HCT116 (cell line): ENCODE results near the gene PDSS2. TPM values are rescaled to one million over a fixed set of nuclear protein-coding genes. Genes with fewer than 3 reads are reported as not detected.

Source experiments
- ATAC-seq: fragments of 200-7000 bp; cut with Tn5 transposase; 2 replicates; pipeline ENCODE4 v1.9.1; 2020; ENCODE audit warnings: mild to moderate bottlenecking, moderate library complexity
- BruUV-seq: library from RNA; stranded (reverse); fragments of 400-500 nt; replicated peaks from 2 replicates; lab custom pipeline; 2021; lab: Mats Ljungman, UMichigan
- CTCF ChIA-PET: fragments of 300-600 bp; sonication (Branson Sonifier 250); formaldehyde crosslinking; loops from one replicate; lab custom pipeline; 2021; ENCODE audit warnings: antibody characterized with exemption; lab: Charles Lee
- POLR2A ChIA-PET: fragments of 300-600, 350-600 bp; sonication (Branson Sonifier 250); formaldehyde crosslinking; loops from one replicate; lab custom pipeline; 2021; ENCODE audit warnings: antibody characterized with exemption; lab: Charles Lee
- RAD21 ChIA-PET, 2 experiments: fragments of 300-600 bp; sonication (Branson Sonifier 250); formaldehyde crosslinking; loops; one replicate each; lab custom pipeline; 2023; ENCODE audit warnings: low total read pairs in 2 of 2; ENCODE audit not compliant: uncharacterized antibody in 2 of 2, unreplicated experiment in 2 of 2, low non-redundant PET in 1 of 2; lab: Charles Lee
- DNase-seq: peaks from one replicate; pipeline ENCODE4 v3.0.0-alpha.2; 2010; ENCODE audit warnings: low read depth, low spot score
- H2AFZ ChIP-seq: fragments of 200-600 bp; shearing (Covaris generic), sonication (generic); 2 replicates; pipeline ENCODE4 v1.6.1; 2017; ENCODE audit warnings: low read depth, mixed run types, mixed read lengths, antibody characterized with exemption, low read length; ENCODE audit not compliant: poor library complexity, severe bottlenecking
- H3K27ac ChIP-seq: 2 replicates; pipeline ENCODE4 v1.5.1; 2012; ENCODE audit warnings: low read depth, low read length
- H3K27me3 ChIP-seq: fragments of 200-600 bp; sonication (generic); 2 replicates; pipeline ENCODE4 v1.6.1; 2016; ENCODE audit warnings: mixed run types, low read length, mixed read lengths; ENCODE audit not compliant: insufficient read depth
- H3K36me3 ChIP-seq, 2 experiments: fragments of 200-500 bp in 1 of 2; fragments of 200-600 bp in 1 of 2; sonication (Bioruptor generic) in 1 of 2; sonication (generic) in 1 of 2; 2 replicates each; pipeline versions ENCODE4 v1.5.1 to v1.6.1; 2014 to 2016; ENCODE audit warnings: low read length in 2 of 2, inconsistent platforms in 1 of 2, mixed read lengths in 1 of 2, mixed run types in 1 of 2; ENCODE audit not compliant: insufficient read depth in 2 of 2, control insufficient read depth in 1 of 2
- H3K4me1 ChIP-seq, 2 experiments: fragments of 200-600 bp in 1 of 2; sonication (generic) in 1 of 2; 2 replicates each; pipeline versions ENCODE4 v1.5.1 to v1.6.1; 2012 to 2017; ENCODE audit warnings: low read length in 2 of 2, inconsistent platforms in 1 of 2, mild to moderate bottlenecking in 1 of 2, mixed read lengths in 1 of 2, mixed run types in 1 of 2, moderate library complexity in 1 of 2; ENCODE audit not compliant: insufficient read depth in 2 of 2, control insufficient read depth in 1 of 2
- H3K4me2 ChIP-seq: fragments of 200-600 bp; sonication (generic); 2 replicates; pipeline ENCODE4 v1.6.1; 2017; ENCODE audit warnings: mixed run types, low read length, mixed read lengths
- H3K4me3 ChIP-seq, 2 experiments: fragments of 200-600 bp in 1 of 2; sonication (generic) in 1 of 2; replicated peaks in 1 of 2; 2 replicates each; pipeline ENCODE4 v1.5.1; 2011 to 2016; ENCODE audit warnings: low read length in 2 of 2, control low read depth in 1 of 2, low read depth in 1 of 2, mild to moderate bottlenecking in 1 of 2, mixed read lengths in 1 of 2, mixed run types in 1 of 2
- H3K79me2 ChIP-seq: fragments of 200-600 bp; sonication (generic); 2 replicates; pipeline ENCODE4 v1.6.1; 2017; ENCODE audit warnings: mild to moderate bottlenecking, mixed run types, low read length, moderate library complexity, mixed read lengths; ENCODE audit not compliant: insufficient read depth
- H3K9ac ChIP-seq: fragments of 200-600 bp; sonication (generic); 2 replicates; pipeline ENCODE4 v1.6.1; 2016; ENCODE audit warnings: low read length, mixed read lengths
- H3K9me2 ChIP-seq: fragments of 200-600 bp; sonication (generic), shearing (Covaris generic); 2 replicates; pipeline ENCODE4 v1.6.1; 2017; ENCODE audit warnings: mixed run types, mild to moderate bottlenecking, moderate library complexity; ENCODE audit not compliant: insufficient read depth
- H3K9me3 ChIP-seq, 2 experiments: fragments of 200-500 bp in 1 of 2; fragments of 200-600 bp in 1 of 2; sonication (Bioruptor generic) in 1 of 2; sonication (generic) in 1 of 2; 2 replicates each; pipeline ENCODE4 v1.6.1; 2014 to 2017; ENCODE audit warnings: low read length in 2 of 2, mixed read lengths in 2 of 2, inconsistent platforms in 1 of 2, low read depth in 1 of 2, mild to moderate bottlenecking in 1 of 2, mixed run types in 1 of 2, moderate library complexity in 1 of 2; ENCODE audit not compliant: control insufficient read depth in 1 of 2, insufficient read depth in 1 of 2
- H4K20me1 ChIP-seq: fragments of 200-600 bp; sonication (generic), shearing (Covaris generic); 2 replicates; pipeline ENCODE4 v1.6.1; 2017; ENCODE audit warnings: mixed run types, mild to moderate bottlenecking, moderate library complexity; ENCODE audit not compliant: insufficient read depth
- CEBPB ChIP-seq: IDR thresholded peaks from 2 replicates; pipeline ENCODE4 v1.6.1; 2012; ENCODE audit warnings: low read depth
- CTCF ChIP-seq, 3 experiments: fragments of 200-600 bp in 1 of 3; sonication (generic) in 1 of 3; IDR thresholded peaks in 2 of 3; conservative IDR thresholded peaks in 1 of 3; 2 replicates each; pipeline ENCODE4 v1.5.1; 2012 to 2017; ENCODE audit warnings: low read depth in 2 of 3, low read length in 2 of 3, antibody characterized with exemption in 1 of 3, borderline replicate concordance in 1 of 3, control low read depth in 1 of 3, mild to moderate bottlenecking in 1 of 3, mixed read lengths in 1 of 3, mixed run types in 1 of 3, moderate library complexity in 1 of 3; ENCODE audit not compliant: insufficient read depth in 1 of 3
- POLR2AphosphoS5 ChIP-seq: IDR thresholded peaks from 2 replicates; pipeline ENCODE4 v1.6.1; 2011; ENCODE audit warnings: mild to moderate bottlenecking, low read depth, low read length, moderate library complexity
- SRF ChIP-seq: IDR thresholded peaks from 2 replicates; pipeline ENCODE4 v1.6.1; 2012; ENCODE audit warnings: low read depth
- ZNF274 ChIP-seq: fragments of 200-500 bp; sonication (Bioruptor generic); IDR thresholded peaks from 2 replicates; pipeline ENCODE4 v1.6.1; 2014; ENCODE audit warnings: mild to moderate bottlenecking, low read depth, low read length, inconsistent platforms
- intact Hi-C: fragments of 100-400 bp; cut with micrococcal nuclease; formaldehyde crosslinking; loops from 2 replicates; pipeline ENCODE4 v1.10.0; 2022
- total RNA-seq: library from RNA; stranded (reverse); gene quantifications from one replicate; pipeline ENCODE4 v1.2.1, GENCODE V29; 2021; ENCODE audit not compliant: unreplicated experiment

The PDSS2 gene
- total RNA-seq, 1 experiment from 2014 or later, result 12.2 TPM

DNA sequence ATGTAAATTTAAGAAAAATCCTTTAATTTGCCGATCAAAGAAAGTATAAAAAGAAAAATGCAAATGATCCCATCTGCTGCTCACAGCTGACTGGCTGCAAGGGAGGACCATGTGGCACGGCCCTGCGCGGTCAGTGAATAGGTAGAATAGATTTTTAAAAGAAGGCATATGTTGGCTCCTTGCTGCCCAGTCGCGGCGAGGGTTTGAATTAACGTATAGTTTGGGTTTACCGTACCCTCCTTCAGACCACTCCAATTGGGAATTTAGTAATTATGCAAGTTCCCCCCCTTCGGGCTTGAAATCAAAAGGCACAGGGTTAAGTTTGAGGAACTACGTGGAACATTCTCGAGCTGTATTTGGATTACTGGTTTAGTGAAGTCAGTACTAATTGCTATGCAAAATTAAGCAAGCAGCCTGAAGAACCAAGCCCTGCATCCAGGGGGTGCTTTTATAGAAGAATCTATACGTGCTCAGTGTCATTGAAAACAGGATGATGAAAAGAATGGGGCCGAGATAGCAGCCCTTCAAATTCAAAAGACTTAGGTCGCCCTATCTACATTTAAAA, 343.0 kb downstream of the PDSS2 start:
- Histone ChIP-seq H3K36me3 (no peaks in the 10 kb centered on the region), H3K4me3 (peak overlapping the region; percentile 53 to 66), H3K27me3 (no peaks in the 10 kb centered on the region), H3K9me3 (no peaks in the 10 kb centered on the region), H3K9ac (peak overlapping the region; percentile 74), H3K4me1 (peaks cover 18 to 31% of the 10 kb centered on the region in 2 experiments; a peak in 3 of 4 replicates), H3K9me2 (no peaks in the 10 kb centered on the region), H3K4me2 (peak overlapping the region; percentile 91), H4K20me1 (no peaks in the 10 kb centered on the region), H3K79me2 (no peaks in the 10 kb centered on the region), H3K27ac (peak overlapping the region; percentile 83; the same call in 1 of the 2 replicates)
- RAD21 ChIA-PET, result interaction anchor here in 1 of 2 experiments (0.6 kb wide), 1 partner anchor 89 kb away, joined by 3 read pairs; the partner anchor contains the start of gene MTRES1
- DNase-seq (no peak), ATAC-seq (no peak)
- intact Hi-C loops, result no loop called here
- BruUV-seq, result TSS peak; percentile 36
- TF ChIP-seq POLR2AphosphoS5 (no peak), CEBPB (no peak), CTCF (IDR thresholded peaks at IDR 0.05 in 2 of 3, conservative IDR thresholded peaks at IDR 0.05 in 1 of 3; ENCODE audit: borderline replicate concordance in 1 of 3, insufficient read depth in 1 of 3, low read depth in 2 of 3, low read length in 2 of 3) (0 out of 6 replicates have a peak, but pooled peaks of 1 of the 3 experiments have one; percentile 18), ZNF274 (no peak), SRF (no peak)
- TF ChIP-seq, all 23 proteins: peak for 1
- ChIA-PET POLR2A (no interaction called here), CTCF (interaction anchor here (0.7 to 1.2 kb wide), 4 partner anchors 15 to 731 kb away, joined by 3 to 4 read pairs (median 3); no protein-coding TSS in a partner anchor)
- H2AFZ ChIP-seq, result peak overlapping the region; percentile 83
